ENCODE results near the gene ZDHHC8.

ZDHHC8 gene

DNA sequence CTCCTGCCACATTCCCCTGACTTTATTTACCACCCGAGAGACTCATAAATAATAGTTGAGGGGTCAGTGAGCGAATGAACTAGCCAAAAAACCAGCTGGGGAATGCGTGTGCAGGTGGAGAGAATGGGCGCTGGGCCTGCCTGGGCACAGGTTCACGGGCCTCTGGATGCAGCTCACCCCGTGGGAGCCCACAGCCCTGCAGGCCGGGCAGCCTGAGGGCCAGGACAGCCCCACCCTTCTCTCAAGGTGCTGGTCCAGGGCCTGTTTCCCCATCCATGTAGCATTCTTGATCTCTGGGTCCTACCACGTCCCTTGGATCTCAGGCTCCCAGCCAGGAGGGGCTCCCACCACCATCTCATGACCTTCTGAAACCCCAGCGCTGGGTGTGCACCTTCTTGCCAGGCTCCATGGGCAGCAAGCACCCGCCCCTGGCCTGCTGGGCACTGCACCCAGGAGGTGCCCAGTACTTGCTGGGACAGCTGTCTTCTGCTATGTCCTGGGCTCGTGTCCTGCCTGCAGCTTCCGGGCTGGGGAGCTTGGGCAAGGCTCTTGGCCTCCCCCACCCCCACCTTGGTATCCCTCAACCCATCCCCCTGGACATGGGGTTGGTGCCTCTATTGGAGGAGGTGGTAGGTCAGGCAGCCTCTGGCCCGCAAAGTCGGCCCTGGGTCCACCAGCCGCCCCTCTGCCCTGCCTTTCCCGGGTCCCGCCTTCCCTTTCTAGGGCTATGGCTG, 62.3 kb downstream of the ZDHHC8 start:
- DNase-seq (ENCODE audit: low spot score) = no peak

DNA sequence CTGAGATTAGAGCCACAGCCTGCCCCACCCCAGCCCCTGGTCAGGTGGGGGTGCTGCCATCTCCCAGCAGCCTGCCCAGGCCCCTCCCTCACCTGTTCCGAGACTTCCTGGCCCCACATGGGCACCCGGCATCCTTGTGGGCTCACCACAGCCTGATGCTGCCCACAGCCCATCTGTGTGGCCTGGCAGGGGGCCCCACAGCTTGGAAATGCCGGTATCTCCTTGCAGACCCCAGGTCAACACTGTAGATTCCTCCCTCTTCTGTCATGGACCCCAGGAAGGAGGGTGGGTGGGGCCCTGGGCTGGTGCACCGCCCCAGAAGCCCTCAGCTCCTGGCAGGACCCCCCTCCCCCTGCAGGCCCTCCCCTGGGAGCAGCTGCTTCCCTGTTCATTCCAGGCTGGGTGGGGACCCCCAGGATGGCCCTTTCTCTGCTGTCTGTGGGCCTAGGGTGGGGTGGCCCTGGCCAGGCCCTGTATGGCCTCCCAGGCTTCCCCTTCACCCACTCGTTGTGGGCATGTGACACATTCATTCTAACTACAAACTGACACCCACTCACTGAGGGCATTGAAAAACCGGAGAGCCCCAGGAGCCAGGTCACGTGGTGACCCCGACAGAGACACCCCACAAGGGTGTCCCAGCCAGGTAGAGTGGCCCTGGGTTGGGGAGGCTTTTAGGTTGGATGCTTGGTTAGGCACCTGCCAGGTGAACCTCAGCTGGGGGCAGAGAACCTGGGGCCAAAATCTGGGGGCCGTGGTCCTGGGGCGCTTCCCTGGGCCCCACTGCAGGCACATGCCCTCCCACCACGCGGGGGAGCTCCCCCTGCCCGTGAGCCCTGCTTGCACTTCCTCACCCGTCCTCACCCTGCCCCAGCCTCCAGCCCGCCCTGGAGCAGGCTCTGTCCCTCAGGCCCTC, 63.3 kb downstream of the ZDHHC8 start:
- DNase-seq (ENCODE audit: low spot score) = no peak

DNA sequence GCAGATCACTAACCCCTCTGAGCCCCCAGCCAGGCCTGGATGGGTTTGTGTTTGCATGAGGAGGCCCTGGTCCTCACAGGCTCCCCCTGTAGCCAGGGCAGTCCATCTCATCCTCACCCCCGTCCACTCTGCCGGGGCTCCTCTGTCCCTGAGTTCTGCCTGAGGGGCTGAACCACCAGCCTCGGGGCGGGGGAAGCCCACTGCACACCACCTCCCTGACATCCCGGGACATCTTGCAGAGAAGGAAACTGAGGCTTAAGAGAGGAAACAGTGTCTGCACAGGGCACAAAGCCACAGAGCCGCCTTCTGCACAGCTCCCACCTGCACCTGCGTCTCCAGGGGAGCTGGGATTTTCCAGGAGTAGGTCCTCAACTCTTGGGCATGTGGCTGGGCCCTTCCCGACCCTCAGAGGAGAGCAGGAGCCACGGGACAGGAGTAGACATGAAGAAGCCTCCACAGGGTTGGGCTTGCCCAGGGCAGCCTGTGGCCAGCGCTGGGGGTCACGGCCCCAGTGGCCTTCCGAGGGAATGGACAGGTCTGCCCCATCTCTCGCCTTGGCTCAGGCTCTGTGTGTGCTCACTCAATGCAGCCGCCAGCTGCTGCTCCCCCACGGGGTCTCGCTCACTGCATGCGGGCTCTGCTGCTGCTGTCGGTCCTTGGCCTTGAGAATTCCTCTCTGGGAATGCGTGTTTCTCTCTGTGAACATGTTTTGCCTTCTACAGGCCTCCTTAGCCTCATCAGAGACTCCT, 64.7 kb downstream of the ZDHHC8 start:
- DNase-seq (ENCODE audit: low spot score) = no peak

Measured in putamen (tissue), 1 donor.